Measurements from ENCODE around the gene TRABD2B.

Gene TRABD2B

DNA sequence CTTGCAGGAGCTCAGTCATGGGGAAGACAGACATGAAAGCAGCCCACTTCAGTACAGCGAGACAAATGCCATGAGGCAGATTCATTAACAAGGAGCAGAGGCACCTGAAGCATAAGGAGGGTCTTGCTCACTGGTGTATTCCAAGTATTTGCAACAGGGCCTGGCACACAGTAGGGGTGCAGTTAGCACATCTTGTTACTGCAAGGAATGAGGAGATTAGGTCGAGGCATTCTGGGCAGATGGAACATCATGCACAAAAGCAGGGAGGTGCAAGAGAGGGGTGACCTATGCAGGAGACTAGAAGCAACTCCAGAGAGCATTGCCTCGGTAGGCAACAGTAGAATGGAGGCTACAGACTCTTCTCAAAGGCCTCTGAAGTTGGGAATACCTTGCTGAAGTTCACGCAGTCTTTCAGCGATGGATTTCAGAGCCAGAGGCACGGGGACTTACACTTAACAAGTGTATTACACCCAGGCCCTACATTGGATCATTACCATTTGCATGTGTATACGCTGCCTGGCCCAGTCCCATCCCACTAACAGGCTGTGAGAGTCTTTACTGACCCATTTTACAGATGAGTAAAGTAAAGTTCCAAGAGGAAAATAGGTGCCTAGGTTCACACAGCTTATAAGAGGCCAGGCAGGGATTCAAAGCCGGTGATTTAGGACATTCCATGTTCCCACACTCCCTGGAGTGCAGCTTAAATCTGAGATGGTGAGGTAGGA, 82.1 kb downstream of the TRABD2B start:
- no peak overlapping the region for H3K4me3 ChIP-seq (ENCODE audit: low read length)
- TF ChIP-seq, protein P1, sequence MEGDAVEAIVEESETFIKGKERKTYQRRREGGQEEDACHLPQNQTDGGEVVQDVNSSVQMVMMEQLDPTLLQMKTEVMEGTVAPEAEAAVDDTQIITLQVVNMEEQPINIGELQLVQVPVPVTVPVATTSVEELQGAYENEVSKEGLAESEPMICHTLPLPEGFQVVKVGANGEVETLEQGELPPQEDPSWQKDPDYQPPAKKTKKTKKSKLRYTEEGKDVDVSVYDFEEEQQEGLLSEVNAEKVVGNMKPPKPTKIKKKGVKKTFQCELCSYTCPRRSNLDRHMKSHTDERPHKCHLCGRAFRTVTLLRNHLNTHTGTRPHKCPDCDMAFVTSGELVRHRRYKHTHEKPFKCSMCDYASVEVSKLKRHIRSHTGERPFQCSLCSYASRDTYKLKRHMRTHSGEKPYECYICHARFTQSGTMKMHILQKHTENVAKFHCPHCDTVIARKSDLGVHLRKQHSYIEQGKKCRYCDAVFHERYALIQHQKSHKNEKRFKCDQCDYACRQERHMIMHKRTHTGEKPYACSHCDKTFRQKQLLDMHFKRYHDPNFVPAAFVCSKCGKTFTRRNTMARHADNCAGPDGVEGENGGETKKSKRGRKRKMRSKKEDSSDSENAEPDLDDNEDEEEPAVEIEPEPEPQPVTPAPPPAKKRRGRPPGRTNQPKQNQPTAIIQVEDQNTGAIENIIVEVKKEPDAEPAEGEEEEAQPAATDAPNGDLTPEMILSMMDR (IDR thresholded peaks at IDR 0.05; ENCODE audit: insufficient read depth, low read depth, low read length, missing control alignments): no peak
- no peak for DNase-seq (ENCODE audit: low read depth)

DNA sequence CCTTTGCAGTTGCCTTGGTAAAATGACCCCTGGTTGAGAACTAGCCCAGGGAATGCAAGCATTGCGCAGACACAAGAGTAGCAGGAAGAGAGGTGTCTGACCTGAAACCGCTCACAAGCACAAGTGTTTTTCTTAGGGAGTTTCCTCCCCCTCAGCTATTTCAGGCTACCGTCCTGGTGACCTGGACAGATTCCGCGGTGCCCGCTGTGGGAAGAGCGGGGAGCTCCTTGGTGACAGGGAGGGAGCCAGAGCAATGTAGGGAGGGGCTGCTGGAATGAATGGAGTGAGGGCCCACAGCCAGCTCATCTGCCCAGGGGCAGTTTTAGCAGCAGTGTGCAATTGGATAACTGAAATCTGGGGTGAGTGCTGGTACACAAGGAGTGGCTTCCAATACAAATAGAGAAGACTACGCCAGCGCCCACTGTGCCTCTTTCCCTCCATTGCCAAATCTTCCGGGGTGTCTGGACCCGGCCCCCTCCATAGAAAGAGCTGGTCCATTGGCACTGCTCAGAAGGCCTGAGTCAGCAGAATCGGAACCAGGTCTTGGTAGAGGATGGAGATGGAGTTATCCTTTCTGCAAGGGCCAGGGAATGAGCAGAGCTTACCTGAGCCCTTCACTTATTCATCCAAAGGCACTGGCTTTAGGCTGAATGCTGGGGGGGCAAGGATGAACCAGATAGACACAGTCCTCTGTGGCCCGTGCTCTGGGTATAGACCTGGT, 82.8 kb downstream of the TRABD2B start:
- peak; percentile 44 for DNase-seq (ENCODE audit: low read depth)

DNA sequence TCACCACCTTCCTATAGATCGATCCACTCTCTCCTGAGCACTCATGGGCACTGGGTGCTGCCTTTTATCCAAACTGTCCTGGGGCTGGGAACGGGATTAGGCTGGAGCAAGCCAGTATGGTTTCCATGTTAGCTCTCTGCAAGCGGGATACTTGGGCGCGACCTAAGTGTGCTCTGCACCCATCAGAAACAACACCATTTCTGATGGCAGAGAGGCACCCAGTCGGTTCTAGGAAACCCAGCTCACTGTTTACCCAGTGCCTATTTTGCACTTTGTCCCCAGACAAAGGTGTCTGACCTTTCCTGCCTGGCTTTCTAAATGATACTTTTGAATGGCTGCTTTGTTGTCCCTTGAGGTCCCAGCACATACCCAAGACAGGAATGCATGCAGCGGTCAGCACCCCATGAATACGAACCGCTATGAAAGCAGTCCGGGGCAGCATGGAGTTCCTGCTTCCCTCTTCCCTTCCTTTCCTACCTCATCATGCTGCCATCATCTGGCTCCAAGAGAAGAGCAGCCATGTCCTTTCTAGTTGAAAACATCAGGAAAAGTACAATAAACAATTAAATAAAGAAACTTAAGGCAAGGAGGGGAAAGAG, 83.9 kb downstream of the TRABD2B start:
- no peak for DNase-seq (ENCODE audit: low read depth)
- TF ChIP-seq, protein P1 (IDR thresholded peaks at IDR 0.05; ENCODE audit: insufficient read depth, low read depth, low read length, missing control alignments): no peak
- no peak overlapping the region for H3K4me3 ChIP-seq (ENCODE audit: low read length)

More for the DNA sequence above, 82.8 kb downstream of the TRABD2B start:
- TF ChIP-seq, protein P1 (IDR thresholded peaks at IDR 0.05; ENCODE audit: insufficient read depth, low read depth, low read length, missing control alignments): no peak
- H3K4me3 ChIP-seq (ENCODE audit: low read length): no peak overlapping the region

DNA sequence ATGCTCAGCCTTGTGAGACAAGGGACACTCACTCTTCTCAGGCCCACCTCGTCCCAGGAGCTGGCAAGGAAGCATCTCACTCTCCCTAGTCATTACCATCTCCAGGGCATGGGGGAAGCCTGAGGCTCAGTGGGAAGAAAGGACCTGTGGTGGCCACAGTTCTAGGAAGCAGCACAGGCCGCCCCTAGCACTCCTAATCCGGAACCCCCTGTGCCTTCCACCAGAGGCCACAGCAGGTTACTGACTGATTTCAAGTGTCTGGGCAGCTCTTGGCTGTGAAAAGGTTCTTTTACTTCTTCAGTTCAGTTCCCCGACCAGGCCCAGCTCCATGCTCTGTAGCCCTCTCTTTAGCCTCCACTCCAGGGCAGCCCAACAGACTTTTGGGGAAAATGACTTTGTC, 84.4 kb downstream of the TRABD2B start:
- TF ChIP-seq, protein P1 (IDR thresholded peaks at IDR 0.05; ENCODE audit: insufficient read depth, low read depth, low read length, missing control alignments): no peak
- no peak overlapping the region for H3K4me3 ChIP-seq (ENCODE audit: low read length)
- DNase-seq (ENCODE audit: low read depth): no peak

DNA sequence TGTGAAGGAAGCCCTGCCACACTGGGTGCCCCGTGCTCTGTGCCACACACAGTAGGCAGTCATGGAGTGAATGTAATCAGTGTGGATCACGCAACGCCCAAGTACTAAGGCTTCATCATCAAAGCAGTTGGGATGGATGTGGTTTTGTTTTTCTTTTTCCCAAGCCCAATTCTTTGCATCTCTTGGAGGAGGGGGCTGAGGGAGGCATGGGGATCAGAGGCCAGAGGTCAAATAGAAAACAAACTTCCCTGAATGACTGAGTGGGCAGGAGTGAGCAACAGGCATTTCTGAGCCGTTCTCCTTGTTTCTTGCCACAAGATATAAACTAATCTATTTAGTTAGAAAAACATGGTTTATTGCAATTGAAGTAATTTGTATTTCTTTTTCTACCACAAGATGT, 85.3 kb downstream of the TRABD2B start:
- TF ChIP-seq, protein P1 (IDR thresholded peaks at IDR 0.05; ENCODE audit: insufficient read depth, low read depth, low read length, missing control alignments): no peak
- DNase-seq (ENCODE audit: low read depth): no peak
- no peak overlapping the region for H3K4me3 ChIP-seq (ENCODE audit: low read length)

DNA sequence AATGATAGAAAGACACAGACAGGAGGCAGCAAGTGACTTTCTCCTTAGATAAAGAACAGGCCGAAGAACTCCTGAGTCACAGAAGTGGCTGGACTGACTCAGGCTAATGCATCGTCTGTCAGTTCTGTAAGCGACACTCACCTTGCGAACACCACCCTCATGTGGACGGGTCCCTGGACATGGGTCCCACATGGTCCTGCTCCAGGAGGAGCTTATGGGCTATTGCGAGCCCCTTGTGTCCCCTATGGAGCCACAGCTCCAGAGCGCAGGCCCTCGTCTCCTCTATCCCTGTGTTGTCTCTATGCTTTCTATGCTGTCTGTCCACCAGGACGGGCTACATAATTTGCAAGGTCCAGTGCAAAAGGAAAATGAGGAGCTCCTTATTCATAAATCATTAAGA, 85.8 kb downstream of the TRABD2B start:
- no peak overlapping the region for H3K4me3 ChIP-seq (ENCODE audit: low read length)
- TF ChIP-seq, protein P1 (IDR thresholded peaks at IDR 0.05; ENCODE audit: insufficient read depth, low read depth, low read length, missing control alignments): no peak
- DNase-seq (ENCODE audit: low read depth): no peak
